ENCODE measurements around the gene BPIFB2. TPM values are rescaled to one million over a fixed set of nuclear protein-coding genes. Genes with fewer than 3 reads are reported as not detected.

The BPIFB2 gene
- total and polyA plus RNA-seq, 11 donors, result not detected

DNA sequence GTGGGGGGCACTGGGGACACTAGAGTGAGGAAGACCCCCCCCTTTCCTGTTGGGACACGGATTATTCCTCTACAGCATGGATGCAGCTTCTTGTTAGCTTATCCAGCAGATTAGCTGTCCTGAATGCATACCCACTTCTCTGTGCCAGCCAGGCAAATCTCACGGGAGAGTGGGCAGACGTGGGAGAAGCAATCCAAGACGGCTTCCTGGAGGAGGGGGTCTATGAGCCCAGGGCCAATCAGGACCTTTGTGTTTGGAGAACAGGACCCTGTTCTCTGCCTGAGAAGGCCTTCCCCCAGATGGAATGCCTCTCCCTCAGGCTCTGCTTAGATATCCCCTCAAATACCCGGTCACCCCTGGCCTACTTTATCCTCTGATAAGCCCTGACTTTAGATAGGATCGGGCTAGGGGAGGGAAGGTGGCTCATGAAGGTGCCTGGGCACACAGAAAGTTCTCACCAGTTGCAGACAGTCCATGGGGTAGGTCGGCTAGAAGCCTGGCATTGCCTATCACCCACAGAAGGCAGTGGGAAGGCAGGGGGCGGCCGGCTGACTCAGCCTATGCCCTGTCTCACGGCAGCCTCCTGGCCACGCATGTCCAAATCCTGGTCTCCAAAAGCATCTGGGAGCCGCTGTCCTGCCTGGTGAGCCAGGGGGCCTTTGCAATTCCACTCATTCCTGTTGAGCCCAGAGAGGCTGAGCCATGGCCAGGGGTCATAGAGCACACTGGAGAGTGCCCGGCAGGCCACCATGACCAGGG lies 38.0 kb upstream of the BPIFB2 start:
- Histone ChIP-seq H3K9me3 (no peaks in the 10 kb centered on the region), H3K36me3 (no peaks in the 10 kb centered on the region), H3K4me1 (peaks cover 0 to 69% (median 8%) of the 10 kb centered on the region in 12 donors), H3K27ac (peak overlapping the region in 1 of 12 donors; percentile 15), H3K4me3 (no peak overlapping the region), H3K27me3 (no peaks in the 10 kb centered on the region)
- peak in 1 of 4 donors; percentile 23 for ATAC-seq
- 67 to 81% (median 75%) methylated on average over 9 to 13 of the region's 13 CpGs for WGBS, 4 donors
- DNase-seq, result peak in 1 of 5 donors; percentile 2
- intact Hi-C loops (cut with DNase I), result no loop called here
- TF ChIP-seq POLR2A (IDR thresholded peaks at IDR 0.05), result no peak
- TF ChIP-seq, protein P1, sequence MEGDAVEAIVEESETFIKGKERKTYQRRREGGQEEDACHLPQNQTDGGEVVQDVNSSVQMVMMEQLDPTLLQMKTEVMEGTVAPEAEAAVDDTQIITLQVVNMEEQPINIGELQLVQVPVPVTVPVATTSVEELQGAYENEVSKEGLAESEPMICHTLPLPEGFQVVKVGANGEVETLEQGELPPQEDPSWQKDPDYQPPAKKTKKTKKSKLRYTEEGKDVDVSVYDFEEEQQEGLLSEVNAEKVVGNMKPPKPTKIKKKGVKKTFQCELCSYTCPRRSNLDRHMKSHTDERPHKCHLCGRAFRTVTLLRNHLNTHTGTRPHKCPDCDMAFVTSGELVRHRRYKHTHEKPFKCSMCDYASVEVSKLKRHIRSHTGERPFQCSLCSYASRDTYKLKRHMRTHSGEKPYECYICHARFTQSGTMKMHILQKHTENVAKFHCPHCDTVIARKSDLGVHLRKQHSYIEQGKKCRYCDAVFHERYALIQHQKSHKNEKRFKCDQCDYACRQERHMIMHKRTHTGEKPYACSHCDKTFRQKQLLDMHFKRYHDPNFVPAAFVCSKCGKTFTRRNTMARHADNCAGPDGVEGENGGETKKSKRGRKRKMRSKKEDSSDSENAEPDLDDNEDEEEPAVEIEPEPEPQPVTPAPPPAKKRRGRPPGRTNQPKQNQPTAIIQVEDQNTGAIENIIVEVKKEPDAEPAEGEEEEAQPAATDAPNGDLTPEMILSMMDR (IDR thresholded peaks at IDR 0.05), result no peak

DNA sequence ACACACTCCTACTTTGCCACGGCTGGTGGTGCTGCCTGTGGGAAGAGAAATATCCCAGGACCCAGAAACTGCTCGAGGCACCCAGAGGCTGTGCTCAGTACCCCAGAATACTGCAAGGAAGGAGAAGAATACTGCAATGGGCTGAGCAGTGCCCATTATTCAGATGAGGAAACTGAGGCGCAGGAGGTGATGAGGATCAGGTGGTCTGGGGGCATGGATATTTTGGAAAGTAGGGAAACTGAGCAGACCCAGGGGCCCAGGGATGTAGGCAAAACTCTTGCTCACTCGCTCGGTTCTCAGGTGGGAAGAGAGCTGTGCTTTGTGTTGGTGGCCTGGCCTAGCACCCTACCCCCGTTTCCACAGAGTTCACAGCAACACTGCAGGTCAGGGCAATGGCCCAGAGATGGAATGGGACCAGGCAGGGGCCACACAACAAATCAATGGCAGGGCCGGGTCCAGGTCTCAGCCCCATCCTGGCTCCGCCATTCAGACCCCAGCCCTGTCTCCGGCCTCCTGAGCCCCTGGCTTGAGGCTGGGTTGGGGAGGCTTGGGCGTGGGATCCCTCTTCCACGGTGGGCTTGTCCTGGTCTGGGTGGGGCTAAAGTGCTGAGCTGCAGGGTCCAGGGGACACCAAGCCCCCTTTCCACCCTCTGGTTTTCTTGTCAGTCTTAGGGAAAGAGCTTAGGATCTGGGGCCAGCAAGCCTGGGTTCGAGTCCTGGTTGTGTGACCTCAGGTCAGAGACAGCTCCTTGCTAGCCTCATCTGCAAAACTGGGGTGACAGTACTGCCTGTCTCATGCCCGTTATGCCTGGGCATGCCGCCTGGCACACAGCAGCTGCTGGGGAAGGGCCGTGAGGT lies 37.2 kb upstream of the BPIFB2 start:
- Histone ChIP-seq H3K4me1 (peaks cover 0 to 66% (median 8%) of the 10 kb centered on the region in 12 donors), H3K9me3 (no peaks in the 10 kb centered on the region), H3K36me3 (no peaks in the 10 kb centered on the region), H3K27ac (peak overlapping the region in 3 of 12 donors; percentile 42 to 82 (median 81)), H3K4me3 (no peak overlapping the region), H3K27me3 (no peaks in the 10 kb centered on the region)
- no peak for TF ChIP-seq POLR2A (IDR thresholded peaks at IDR 0.05)
- DNase-seq (peak in 1 of 5 donors; percentile 5), ATAC-seq (no peak)
- intact Hi-C loops (cut with DNase I), result no loop called here
- 92 to 93% (median 92%) methylated on average over 8 to 15 of the region's 15 CpGs for WGBS, 4 donors

- no peaks in the 10 kb centered on the region for H3K36me3 ChIP-seq
- TF ChIP-seq, protein P1 (IDR thresholded peaks at IDR 0.05), result no peak
- TF ChIP-seq POLR2A (IDR thresholded peaks at IDR 0.05), result no peak
- no peaks in the 10 kb centered on the region for H3K27me3 ChIP-seq
- peak overlapping the region in 4 of 12 donors; percentile 41 to 82 (median 62) for H3K27ac ChIP-seq
- H3K9me3 ChIP-seq, result no peaks in the 10 kb centered on the region
- H3K4me1 ChIP-seq, result peaks cover 0 to 60% (median 8%) of the 10 kb centered on the region in 12 donors
- WGBS, 4 donors, result 90 to 100% (median 95%) methylated on average over 2 of the region's 2 CpGs
- intact Hi-C loops (cut with DNase I), result no loop called here
- no peak for ATAC-seq
- peak in 1 of 5 donors; percentile 2 for DNase-seq
- H3K4me3 ChIP-seq, result no peak overlapping the region
Observed at GRCh38 chr20:32970973-32971300, 36.6 kb upstream of the BPIFB2 start.

- H3K27ac ChIP-seq, result peak overlapping the region in 8 of 12 donors; percentile 20 to 82 (median 42)
- intact Hi-C loops (cut with DNase I), result no loop called here
- TF ChIP-seq, protein P1 (IDR thresholded peaks at IDR 0.05), result no peak
- TF ChIP-seq POLR2A (IDR thresholded peaks at IDR 0.05), result no peak
- H3K4me1 ChIP-seq, result peaks cover 0 to 53% (median 8%) of the 10 kb centered on the region in 12 donors
- ATAC-seq (peak in 3 of 4 donors; percentile 29 to 40 (median 29)), DNase-seq (peak in 1 of 5 donors; percentile 9)
- WGBS, 4 donors, result 26 to 33% (median 31%) methylated on average over 6 of the region's 6 CpGs
- peak overlapping the region in 1 of 12 donors; percentile 1 for H3K4me3 ChIP-seq
- H3K9me3 ChIP-seq, result peaks cover 0 to 4% (median 0%) of the 10 kb centered on the region in 12 donors
- H3K36me3 ChIP-seq, result no peaks in the 10 kb centered on the region
- H3K27me3 ChIP-seq, result no peaks in the 10 kb centered on the region
Observed at GRCh38 chr20:32971703-32972161, 35.8 kb upstream of the BPIFB2 start.

All from heart left ventricle (tissue), 16 donors.